ENCODE results near the gene MAP2K5. TPM values are rescaled to one million over a fixed set of nuclear protein-coding genes. Genes with fewer than 3 reads are reported as not detected.
A peak's percentile ranks its signal among the peaks of the same experiment; 100 is the strongest.

The MAP2K5 gene
- total RNA-seq, 1 experiment from 2014 or later: 32.0 TPM

- H4K20me1 ChIP-seq (ENCODE audit: insufficient read depth, low read depth, low read length): no peaks in the 10 kb centered on the region
- H2AFZ ChIP-seq (ENCODE audit: low read length): no peak overlapping the region
- no peak overlapping the region for H3K9ac ChIP-seq (ENCODE audit: low read length)
- peaks cover 3% of the 10 kb centered on the region; the same call in 1 of the 2 replicates for H3K79me2 ChIP-seq (ENCODE audit: low read length)
- no peaks in the 10 kb centered on the region for H3K9me3 ChIP-seq (ENCODE audit: low read length)
- H3K27me3 ChIP-seq (ENCODE audit: low read length): no peaks in the 10 kb centered on the region
- H3K4me3 ChIP-seq (ENCODE audit: low read length): no peak overlapping the region
- DNase-seq: peak; percentile 6
- no peaks in the 10 kb centered on the region for H3K9me2 ChIP-seq (replicated peaks; ENCODE audit: insufficient read depth, low read length)
- no peaks in the 10 kb centered on the region; the same call in 1 of the 2 replicates for H3K36me3 ChIP-seq (ENCODE audit: insufficient read depth, low read length)
- peaks cover 5% of the 10 kb centered on the region for H3K4me1 ChIP-seq (ENCODE audit: low read length)
- no peak overlapping the region for H3K4me2 ChIP-seq (ENCODE audit: low read depth, low read length, poor library complexity, severe bottlenecking)
- no peak overlapping the region for H3K27ac ChIP-seq (ENCODE audit: low read length)
Observed at GRCh38 chr15:67515557-67515956, 26.9 kb upstream of the MAP2K5 start.

- Histone ChIP-seq H3K27ac (ENCODE audit: low read length) (peak overlapping the region; percentile 2; the same call in 1 of the 2 replicates), H3K36me3 (ENCODE audit: insufficient read depth, low read length) (no peaks in the 10 kb centered on the region; the same call in 1 of the 2 replicates), H3K9me3 (ENCODE audit: low read length) (no peaks in the 10 kb centered on the region), H3K9ac (ENCODE audit: low read length) (peak overlapping the region; percentile 88), H3K9me2 (replicated peaks; ENCODE audit: insufficient read depth, low read length) (no peaks in the 10 kb centered on the region), H3K4me3 (ENCODE audit: low read length) (peak overlapping the region; percentile 78), H2AFZ (ENCODE audit: low read length) (peak overlapping the region; percentile 82), H3K4me2 (ENCODE audit: low read depth, low read length, poor library complexity, severe bottlenecking) (peak overlapping the region; percentile 90), H3K4me1 (ENCODE audit: low read length) (peaks cover 30% of the 10 kb centered on the region), H3K79me2 (ENCODE audit: low read length) (peaks cover 45% of the 10 kb centered on the region), H4K20me1 (ENCODE audit: insufficient read depth, low read depth, low read length) (peaks cover 4% of the 10 kb centered on the region; the same call in 1 of the 2 replicates), H3K27me3 (ENCODE audit: low read length) (no peaks in the 10 kb centered on the region)
- DNase-seq: no peak
Observed at GRCh38 chr15:67520321-67521028, 22.0 kb upstream of the MAP2K5 start.

- H3K9ac ChIP-seq (ENCODE audit: low read length): peak within 1 kb of the TSS; percentile 88
- peak within 1 kb of the TSS; percentile 60 for H3K27ac ChIP-seq (ENCODE audit: low read length)
- H2AFZ ChIP-seq (ENCODE audit: low read length): peak within 1 kb of the TSS; percentile 82
- peaks cover under 1% of the 10 kb centered on the region for H3K36me3 ChIP-seq (ENCODE audit: insufficient read depth, low read length)
- DNase-seq: peak; percentile 95
- peaks cover 46% of the 10 kb centered on the region for H3K79me2 ChIP-seq (ENCODE audit: low read length)
- H3K4me1 ChIP-seq (ENCODE audit: low read length): peaks cover 30% of the 10 kb centered on the region
- no peaks in the 10 kb centered on the region for H3K9me2 ChIP-seq (replicated peaks; ENCODE audit: insufficient read depth, low read length)
- H3K4me3 ChIP-seq (ENCODE audit: low read length): peak within 1 kb of the TSS; percentile 78
- no peaks in the 10 kb centered on the region for H3K9me3 ChIP-seq (ENCODE audit: low read length)
- H4K20me1 ChIP-seq (ENCODE audit: insufficient read depth, low read depth, low read length): peaks cover 4% of the 10 kb centered on the region; the same call in 1 of the 2 replicates
- H3K4me2 ChIP-seq (ENCODE audit: low read depth, low read length, poor library complexity, severe bottlenecking): peak within 1 kb of the TSS; percentile 90
- H3K27me3 ChIP-seq (ENCODE audit: low read length): no peaks in the 10 kb centered on the region
Observed at GRCh38 chr15:67521029-67521782, 21.3 kb upstream of the MAP2K5 start, which contains the start of gene C15orf61. Gene C15orf61, plus strand, starts transcription at chr15:67521131. Its CDS starts 118 bp downstream, at chr15:67521249.

- Histone ChIP-seq H3K4me2 (ENCODE audit: low read depth, low read length, poor library complexity, severe bottlenecking) (peak overlapping the region; percentile 90), H4K20me1 (ENCODE audit: insufficient read depth, low read depth, low read length) (peaks cover 4% of the 10 kb centered on the region; the same call in 1 of the 2 replicates), H3K9me2 (replicated peaks; ENCODE audit: insufficient read depth, low read length) (no peaks in the 10 kb centered on the region), H3K4me1 (ENCODE audit: low read length) (peaks cover 30% of the 10 kb centered on the region), H3K27me3 (ENCODE audit: low read length) (no peaks in the 10 kb centered on the region), H3K4me3 (ENCODE audit: low read length) (peak overlapping the region; percentile 78), H2AFZ (ENCODE audit: low read length) (peak overlapping the region; percentile 10; the same call in 1 of the 2 replicates), H3K9me3 (ENCODE audit: low read length) (no peaks in the 10 kb centered on the region), H3K9ac (ENCODE audit: low read length) (peak overlapping the region; percentile 88), H3K79me2 (ENCODE audit: low read length) (peaks cover 46% of the 10 kb centered on the region), H3K27ac (ENCODE audit: low read length) (peak overlapping the region; percentile 60), H3K36me3 (ENCODE audit: insufficient read depth, low read length) (peaks cover 8% of the 10 kb centered on the region)
- peak; percentile 59 for DNase-seq
Observed at GRCh38 chr15:67521783-67522568, 20.5 kb upstream of the MAP2K5 start.

- H4K20me1 ChIP-seq (ENCODE audit: insufficient read depth, low read depth, low read length): peaks cover 7% of the 10 kb centered on the region
- H3K4me2 ChIP-seq (ENCODE audit: low read depth, low read length, poor library complexity, severe bottlenecking): peak overlapping the region; percentile 90
- H3K27ac ChIP-seq (ENCODE audit: low read length): no peak overlapping the region
- H3K9ac ChIP-seq (ENCODE audit: low read length): no peak overlapping the region
- H3K9me3 ChIP-seq (ENCODE audit: low read length): no peaks in the 10 kb centered on the region
- H3K27me3 ChIP-seq (ENCODE audit: low read length): no peaks in the 10 kb centered on the region
- H3K4me3 ChIP-seq (ENCODE audit: low read length): peak overlapping the region; percentile 78
- no peaks in the 10 kb centered on the region for H3K9me2 ChIP-seq (replicated peaks; ENCODE audit: insufficient read depth, low read length)
- peaks cover 19% of the 10 kb centered on the region for H3K36me3 ChIP-seq (ENCODE audit: insufficient read depth, low read length)
- peaks cover 30% of the 10 kb centered on the region for H3K4me1 ChIP-seq (ENCODE audit: low read length)
- no peak for DNase-seq
- H3K79me2 ChIP-seq (ENCODE audit: low read length): peaks cover 46% of the 10 kb centered on the region
- H2AFZ ChIP-seq (ENCODE audit: low read length): no peak overlapping the region
Observed at GRCh38 chr15:67523330-67523729, 19.2 kb upstream of the MAP2K5 start.

GRCh38 chr15:67524235-67524634 lies 18.3 kb upstream of the MAP2K5 start:
- Histone ChIP-seq H3K27ac (ENCODE audit: low read length) (no peak overlapping the region), H4K20me1 (ENCODE audit: insufficient read depth, low read depth, low read length) (peaks cover 8% of the 10 kb centered on the region), H3K4me3 (ENCODE audit: low read length) (no peak overlapping the region), H3K27me3 (ENCODE audit: low read length) (no peaks in the 10 kb centered on the region), H3K4me2 (ENCODE audit: low read depth, low read length, poor library complexity, severe bottlenecking) (no peak overlapping the region), H3K4me1 (ENCODE audit: low read length) (peaks cover 30% of the 10 kb centered on the region), H3K9me3 (ENCODE audit: low read length) (no peaks in the 10 kb centered on the region), H3K36me3 (ENCODE audit: insufficient read depth, low read length) (peaks cover 24% of the 10 kb centered on the region), H3K9ac (ENCODE audit: low read length) (no peak overlapping the region), H2AFZ (ENCODE audit: low read length) (no peak overlapping the region), H3K79me2 (ENCODE audit: low read length) (peaks cover 46% of the 10 kb centered on the region), H3K9me2 (replicated peaks; ENCODE audit: insufficient read depth, low read length) (no peaks in the 10 kb centered on the region)
- DNase-seq: no peak

GRCh38 chr15:67528513-67528912 lies 14.0 kb upstream of the MAP2K5 start:
- peaks cover 19% of the 10 kb centered on the region for H3K79me2 ChIP-seq (ENCODE audit: low read length)
- H3K9me2 ChIP-seq (replicated peaks; ENCODE audit: insufficient read depth, low read length): no peaks in the 10 kb centered on the region

More at GRCh38 chr15:67528513-67528912, 14.0 kb upstream of the MAP2K5 start:
- peaks cover 24% of the 10 kb centered on the region for H3K36me3 ChIP-seq (ENCODE audit: insufficient read depth, low read length)
- H3K27me3 ChIP-seq (ENCODE audit: low read length): no peaks in the 10 kb centered on the region
- H3K9ac ChIP-seq (ENCODE audit: low read length): no peak overlapping the region
- H3K4me2 ChIP-seq (ENCODE audit: low read depth, low read length, poor library complexity, severe bottlenecking): no peak overlapping the region
- no peak for DNase-seq
- no peak overlapping the region for H3K4me3 ChIP-seq (ENCODE audit: low read length)
- peaks cover 8% of the 10 kb centered on the region for H4K20me1 ChIP-seq (ENCODE audit: insufficient read depth, low read depth, low read length)
- H3K27ac ChIP-seq (ENCODE audit: low read length): no peak overlapping the region
- peaks cover 10% of the 10 kb centered on the region; the same call in 1 of the 2 replicates for H3K4me1 ChIP-seq (ENCODE audit: low read length)
- H2AFZ ChIP-seq (ENCODE audit: low read length): no peak overlapping the region
- H3K9me3 ChIP-seq (ENCODE audit: low read length): no peaks in the 10 kb centered on the region

All from Karpas-422 (cell line).